ENCODE results near the gene CDCA4.

CDCA4 gene

GRCh38 chr14:105051182-105052109 lies 30.6 kb upstream of the CDCA4 start:
- ChIA-PET CTCF (interaction anchor here (16.8 kb wide), 1 partner anchor 37 kb away, joined by 187 read pairs; no protein-coding TSS in a partner anchor), POLR2A (no interaction called here)
- WGBS (ENCODE audit: insufficient coverage): 97% methylated on average over 52 of the region's 59 CpGs
- no peaks in the 10 kb centered on the region for H3K9me3 ChIP-seq (ENCODE audit: control extremely low read depth in 1 of 5, control insufficient read depth in 4 of 5, insufficient read depth in 2 of 5, low read depth in 1 of 5, low read length in 4 of 5)
- no peak overlapping the region for H3K27ac ChIP-seq (ENCODE audit: insufficient read depth in 1 of 2, low read depth in 1 of 2, low read length in 2 of 2, poor library complexity in 1 of 2, severe bottlenecking in 2 of 2)
- H3K36me3 ChIP-seq (ENCODE audit: control insufficient read depth in 4 of 4, insufficient read depth in 4 of 4, low read length in 3 of 4): no peaks in the 10 kb centered on the region
- H3K4me1 ChIP-seq (ENCODE audit: control extremely low read depth in 1 of 4, control insufficient read depth in 4 of 4, insufficient read depth in 4 of 4, low read length in 3 of 4): peaks cover 0 to 10% (median 4%) of the 10 kb centered on the region in 4 experiments
- H3K27me3 ChIP-seq (replicated peaks in 2 of 5; ENCODE audit: control insufficient read depth in 4 of 5, insufficient read depth in 5 of 5, low read length in 4 of 5): no peaks in the 10 kb centered on the region
- H3K4me3 ChIP-seq (ENCODE audit: control insufficient read depth in 1 of 7, extremely low read depth in 1 of 7, insufficient read depth in 4 of 7, low read depth in 2 of 7, low read length in 6 of 7): no peak overlapping the region
- no peak for DNase-seq

- peak in 2 of 3 donors; percentile 60 to 66 for DNase-seq
- peaks cover 0 to 16% (median 7%) of the 10 kb centered on the region in 4 experiments for H3K4me1 ChIP-seq (ENCODE audit: control extremely low read depth in 1 of 4, control insufficient read depth in 4 of 4, insufficient read depth in 4 of 4, low read length in 3 of 4)
- ChIA-PET POLR2A (no interaction called here), CTCF (interaction anchor here (8.0 kb wide), 1 partner anchor 23 kb away, joined by 49 read pairs; no protein-coding TSS in a partner anchor)
- H3K27me3 ChIP-seq (replicated peaks in 2 of 5; ENCODE audit: control insufficient read depth in 4 of 5, insufficient read depth in 5 of 5, low read length in 4 of 5): no peaks in the 10 kb centered on the region
- no peak overlapping the region for H3K4me3 ChIP-seq (ENCODE audit: control insufficient read depth in 1 of 7, extremely low read depth in 1 of 7, insufficient read depth in 4 of 7, low read depth in 2 of 7, low read length in 6 of 7)
- H3K27ac ChIP-seq (ENCODE audit: insufficient read depth in 1 of 2, low read depth in 1 of 2, low read length in 2 of 2, poor library complexity in 1 of 2, severe bottlenecking in 2 of 2): no peak overlapping the region
- WGBS (ENCODE audit: insufficient coverage): 60% methylated on average over 9 of the region's 10 CpGs
- no peaks in the 10 kb centered on the region for H3K36me3 ChIP-seq (ENCODE audit: control insufficient read depth in 4 of 4, insufficient read depth in 4 of 4, low read length in 3 of 4)
- no peaks in the 10 kb centered on the region for H3K9me3 ChIP-seq (ENCODE audit: control extremely low read depth in 1 of 5, control insufficient read depth in 4 of 5, insufficient read depth in 2 of 5, low read depth in 1 of 5, low read length in 4 of 5)
These were observed 29.6 kb upstream of the CDCA4 start for GRCh38 chr14:105050551-105050897.

GRCh38 chr14:105049753-105050550 lies 29.1 kb upstream of the CDCA4 start:
- no peak overlapping the region for H3K4me3 ChIP-seq (ENCODE audit: control insufficient read depth in 1 of 7, extremely low read depth in 1 of 7, insufficient read depth in 4 of 7, low read depth in 2 of 7, low read length in 6 of 7)
- POLR2A ChIA-PET: no interaction called here
- no peak for DNase-seq
- H3K4me1 ChIP-seq (ENCODE audit: control extremely low read depth in 1 of 4, control insufficient read depth in 4 of 4, insufficient read depth in 4 of 4, low read length in 3 of 4): peaks cover 0 to 17% (median 9%) of the 10 kb centered on the region in 4 experiments
- peaks cover 0 to under 1% (median 0%) of the 10 kb centered on the region in 5 experiments for H3K27me3 ChIP-seq (replicated peaks in 2 of 5; ENCODE audit: control insufficient read depth in 4 of 5, insufficient read depth in 5 of 5, low read length in 4 of 5)
- 90% methylated on average over 21 of the region's 25 CpGs for WGBS (ENCODE audit: insufficient coverage)
- H3K36me3 ChIP-seq (ENCODE audit: control insufficient read depth in 4 of 4, insufficient read depth in 4 of 4, low read length in 3 of 4): no peaks in the 10 kb centered on the region
- no peak overlapping the region for H3K27ac ChIP-seq (ENCODE audit: insufficient read depth in 1 of 2, low read depth in 1 of 2, low read length in 2 of 2, poor library complexity in 1 of 2, severe bottlenecking in 2 of 2)
- H3K9me3 ChIP-seq (ENCODE audit: control extremely low read depth in 1 of 5, control insufficient read depth in 4 of 5, insufficient read depth in 2 of 5, low read depth in 1 of 5, low read length in 4 of 5): no peaks in the 10 kb centered on the region
- CTCF ChIA-PET: interaction anchor here (8.0 kb wide), 1 partner anchor 24 kb away, joined by 49 read pairs; no protein-coding TSS in a partner anchor

- H3K9me3 ChIP-seq (ENCODE audit: control extremely low read depth in 1 of 5, control insufficient read depth in 4 of 5, insufficient read depth in 2 of 5, low read depth in 1 of 5, low read length in 4 of 5): no peaks in the 10 kb centered on the region
- CTCF ChIA-PET: interaction anchor here (0.7 to 8.8 kb wide), 8 partner anchors 10 to 153 kb away, joined by 3 to 100 read pairs (median 13); no protein-coding TSS in a partner anchor
- no peak overlapping the region for H3K27ac ChIP-seq (ENCODE audit: insufficient read depth in 1 of 2, low read depth in 1 of 2, low read length in 2 of 2, poor library complexity in 1 of 2, severe bottlenecking in 2 of 2)
- H3K36me3 ChIP-seq (ENCODE audit: control insufficient read depth in 4 of 4, insufficient read depth in 4 of 4, low read length in 3 of 4): no peaks in the 10 kb centered on the region
- peaks cover 0 to 21% (median 13%) of the 10 kb centered on the region in 4 experiments for H3K4me1 ChIP-seq (ENCODE audit: control extremely low read depth in 1 of 4, control insufficient read depth in 4 of 4, insufficient read depth in 4 of 4, low read length in 3 of 4)
- H3K27me3 ChIP-seq (replicated peaks in 2 of 5; ENCODE audit: control insufficient read depth in 4 of 5, insufficient read depth in 5 of 5, low read length in 4 of 5): peaks cover 0 to 2% (median 0%) of the 10 kb centered on the region in 5 experiments
- no peak overlapping the region for H3K4me3 ChIP-seq (ENCODE audit: control insufficient read depth in 1 of 7, extremely low read depth in 1 of 7, insufficient read depth in 4 of 7, low read depth in 2 of 7, low read length in 6 of 7)
- WGBS (ENCODE audit: insufficient coverage): 94% methylated on average over 21 of the region's 24 CpGs
- no peak for DNase-seq
- POLR2A ChIA-PET: interaction anchor here (0.8 kb wide), 1 partner anchor 39 kb away, joined by 4 read pairs; no protein-coding TSS in a partner anchor
These were observed 26.6 kb upstream of the CDCA4 start for GRCh38 chr14:105047283-105048016.

GRCh38 chr14:105046891-105047282 lies 26.0 kb upstream of the CDCA4 start:
- CTCF ChIA-PET: interaction anchor here (0.7 to 8.8 kb wide), 14 partner anchors 11 to 152 kb away, joined by 3 to 100 read pairs (median 17); partner anchors contain the start of gene CDCA4
- H3K27me3 ChIP-seq (replicated peaks in 2 of 5; ENCODE audit: control insufficient read depth in 4 of 5, insufficient read depth in 5 of 5, low read length in 4 of 5): peaks cover 0 to 4% (median 0%) of the 10 kb centered on the region in 5 experiments
- WGBS (ENCODE audit: insufficient coverage): 96% methylated on average over 8 of the region's 9 CpGs

GRCh38 chr14:105045710-105046326 lies 24.9 kb upstream of the CDCA4 start:
- CTCF ChIA-PET: interaction anchor here (0.6 to 8.8 kb wide), 22 partner anchors 10 to 151 kb away, joined by 3 to 100 read pairs (median 7); partner anchors contain the start of gene CDCA4
- Histone ChIP-seq H3K9me3 (ENCODE audit: control extremely low read depth in 1 of 5, control insufficient read depth in 4 of 5, insufficient read depth in 2 of 5, low read depth in 1 of 5, low read length in 4 of 5) (no peaks in the 10 kb centered on the region), H3K4me1 (ENCODE audit: control extremely low read depth in 1 of 4, control insufficient read depth in 4 of 4, insufficient read depth in 4 of 4, low read length in 3 of 4) (peaks cover 0 to 20% (median 13%) of the 10 kb centered on the region in 4 experiments), H3K27me3 (replicated peaks in 2 of 5; ENCODE audit: control insufficient read depth in 4 of 5, insufficient read depth in 5 of 5, low read length in 4 of 5) (peaks cover 0 to 4% (median 0%) of the 10 kb centered on the region in 5 experiments), H3K27ac (ENCODE audit: insufficient read depth in 1 of 2, low read depth in 1 of 2, low read length in 2 of 2, poor library complexity in 1 of 2, severe bottlenecking in 2 of 2) (no peak overlapping the region), H3K36me3 (ENCODE audit: control insufficient read depth in 4 of 4, insufficient read depth in 4 of 4, low read length in 3 of 4) (no peaks in the 10 kb centered on the region), H3K4me3 (ENCODE audit: control insufficient read depth in 1 of 7, extremely low read depth in 1 of 7, insufficient read depth in 4 of 7, low read depth in 2 of 7, low read length in 6 of 7) (peak overlapping the region in 3 of 7 experiments; percentile 32 to 48 (median 44))
- WGBS (ENCODE audit: insufficient coverage): 4% methylated on average over 35 of the region's 42 CpGs
- POLR2A ChIA-PET: interaction anchor here (0.5 to 1.9 kb wide), 4 partner anchors 13 to 27 kb away, joined by 3 to 9 read pairs (median 4); partner anchors contain the start of gene GPR132
- peak; percentile 90 to 95 (median 93) for DNase-seq

More at GRCh38 chr14:105046891-105047282, 26.0 kb upstream of the CDCA4 start:
- POLR2A ChIA-PET: interaction anchor here (1.9 kb wide), 1 partner anchor 18 kb away, joined by 9 read pairs; the partner anchor contains the start of gene GPR132
- no peak overlapping the region for H3K4me3 ChIP-seq (ENCODE audit: control insufficient read depth in 1 of 7, extremely low read depth in 1 of 7, insufficient read depth in 4 of 7, low read depth in 2 of 7, low read length in 6 of 7)
- no peak overlapping the region for H3K27ac ChIP-seq (ENCODE audit: insufficient read depth in 1 of 2, low read depth in 1 of 2, low read length in 2 of 2, poor library complexity in 1 of 2, severe bottlenecking in 2 of 2)
- no peaks in the 10 kb centered on the region for H3K9me3 ChIP-seq (ENCODE audit: control extremely low read depth in 1 of 5, control insufficient read depth in 4 of 5, insufficient read depth in 2 of 5, low read depth in 1 of 5, low read length in 4 of 5)
- peaks cover 0 to 21% (median 13%) of the 10 kb centered on the region in 4 experiments for H3K4me1 ChIP-seq (ENCODE audit: control extremely low read depth in 1 of 4, control insufficient read depth in 4 of 4, insufficient read depth in 4 of 4, low read length in 3 of 4)
- no peaks in the 10 kb centered on the region for H3K36me3 ChIP-seq (ENCODE audit: control insufficient read depth in 4 of 4, insufficient read depth in 4 of 4, low read length in 3 of 4)
- no peak for DNase-seq
